ENCODE data around the gene JMJD1C. TPM values are rescaled to one million over a fixed set of nuclear protein-coding genes. Genes with fewer than 3 reads are reported as not detected.

Gene JMJD1C
- total RNA-seq, 1 experiment from 2014 or later: 139 TPM

DNA sequence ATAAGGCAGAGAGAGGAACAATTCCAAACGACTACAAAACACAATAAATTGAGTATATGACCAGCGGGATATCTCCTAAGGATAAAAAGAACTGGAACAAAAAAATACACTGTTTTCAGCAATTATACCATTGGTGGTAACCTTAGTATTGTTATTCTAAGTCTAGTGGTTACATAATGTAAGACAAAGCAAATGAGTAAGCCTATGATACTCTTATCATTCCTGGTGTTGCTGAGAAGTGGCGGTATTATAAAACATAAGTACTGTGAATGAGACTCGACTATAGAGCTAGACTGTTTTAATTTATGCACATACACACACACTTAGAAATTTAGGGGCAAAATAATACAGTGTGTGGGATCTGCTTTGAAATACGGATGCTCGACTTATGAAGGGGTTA is 225.0 kb downstream of the JMJD1C start:
- no peaks in the 10 kb centered on the region for H3K9me2 ChIP-seq (replicated peaks; ENCODE audit: low read length)
- H3K4me1 ChIP-seq (ENCODE audit: insufficient read depth, low read length): peaks cover 38% of the 10 kb centered on the region
- no peak overlapping the region for H3K27ac ChIP-seq (ENCODE audit: low read length)
- intact Hi-C loops (cut with micrococcal nuclease): no loop called here
- ATAC-seq: no peak
- peaks cover 7% of the 10 kb centered on the region; the same call in 1 of the 2 replicates for H3K36me3 ChIP-seq (ENCODE audit: low read depth, low read length)
- no TSS peak for BruUV-seq (replicated peaks)
- DNase-seq: no peak
- peaks cover 39% of the 10 kb centered on the region for H4K20me1 ChIP-seq (ENCODE audit: low read length)
- ChIA-PET CTCF (no interaction called here), POLR2A (ENCODE audit: unreplicated experiment) (interaction anchor here (0.7 kb wide), 1 partner anchor 28 kb away, joined by 3 read pairs; no protein-coding TSS in a partner anchor)
- H3K9me3 ChIP-seq (ENCODE audit: low read length): no peaks in the 10 kb centered on the region
- no peak overlapping the region for H3K4me2 ChIP-seq (ENCODE audit: low read length)
- H2AFZ ChIP-seq (ENCODE audit: low read length): no peak overlapping the region
- H3K4me3 ChIP-seq (ENCODE audit: low read length): no peak overlapping the region
- H3K9ac ChIP-seq (ENCODE audit: low read length): no peak overlapping the region
- TF ChIP-seq EZH2phosphoT487 (IDR thresholded peaks at IDR 0.05; ENCODE audit: borderline replicate concordance, low read length) (no peak), EZH2 (IDR thresholded peaks at IDR 0.05; ENCODE audit: low read length, unreplicated experiment) (no peak)
- TF ChIP-seq, protein P1, sequence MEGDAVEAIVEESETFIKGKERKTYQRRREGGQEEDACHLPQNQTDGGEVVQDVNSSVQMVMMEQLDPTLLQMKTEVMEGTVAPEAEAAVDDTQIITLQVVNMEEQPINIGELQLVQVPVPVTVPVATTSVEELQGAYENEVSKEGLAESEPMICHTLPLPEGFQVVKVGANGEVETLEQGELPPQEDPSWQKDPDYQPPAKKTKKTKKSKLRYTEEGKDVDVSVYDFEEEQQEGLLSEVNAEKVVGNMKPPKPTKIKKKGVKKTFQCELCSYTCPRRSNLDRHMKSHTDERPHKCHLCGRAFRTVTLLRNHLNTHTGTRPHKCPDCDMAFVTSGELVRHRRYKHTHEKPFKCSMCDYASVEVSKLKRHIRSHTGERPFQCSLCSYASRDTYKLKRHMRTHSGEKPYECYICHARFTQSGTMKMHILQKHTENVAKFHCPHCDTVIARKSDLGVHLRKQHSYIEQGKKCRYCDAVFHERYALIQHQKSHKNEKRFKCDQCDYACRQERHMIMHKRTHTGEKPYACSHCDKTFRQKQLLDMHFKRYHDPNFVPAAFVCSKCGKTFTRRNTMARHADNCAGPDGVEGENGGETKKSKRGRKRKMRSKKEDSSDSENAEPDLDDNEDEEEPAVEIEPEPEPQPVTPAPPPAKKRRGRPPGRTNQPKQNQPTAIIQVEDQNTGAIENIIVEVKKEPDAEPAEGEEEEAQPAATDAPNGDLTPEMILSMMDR (conservative IDR thresholded peaks at IDR 0.05; ENCODE audit: low read depth, low read length): no peak
- H3K27me3 ChIP-seq (ENCODE audit: low read length): no peaks in the 10 kb centered on the region
- peaks cover 94% of the 10 kb centered on the region for H3K79me2 ChIP-seq (ENCODE audit: low read length)
- H3F3A ChIP-seq (ENCODE audit: low read length, unreplicated experiment): peaks cover 7% of the 10 kb centered on the region

DNA sequence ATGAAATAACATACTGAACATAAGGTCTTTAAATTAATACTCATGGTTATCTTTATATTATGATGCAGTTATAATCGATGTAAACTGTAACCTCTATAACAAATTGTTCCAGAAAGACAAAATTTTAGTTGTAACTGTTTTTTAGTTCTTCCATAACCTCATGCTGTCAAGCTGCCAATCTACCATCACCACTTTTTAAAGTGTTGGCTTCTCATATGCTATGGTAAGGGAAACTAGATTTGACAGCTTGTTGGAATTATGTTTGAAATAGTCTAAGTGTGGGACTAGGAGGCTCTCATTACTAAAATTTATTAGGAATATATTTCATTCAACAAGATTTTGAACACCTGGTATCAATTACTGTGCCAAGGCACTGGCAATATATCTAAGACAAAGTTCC is 227.3 kb downstream of the JMJD1C start:
- Histone ChIP-seq H3K4me3 (ENCODE audit: low read length) (no peak overlapping the region), H2AFZ (ENCODE audit: low read length) (no peak overlapping the region), H3K9me2 (replicated peaks; ENCODE audit: low read length) (no peaks in the 10 kb centered on the region), H3K27me3 (ENCODE audit: low read length) (no peaks in the 10 kb centered on the region), H3F3A (ENCODE audit: low read length, unreplicated experiment) (peaks cover 7% of the 10 kb centered on the region), H3K36me3 (ENCODE audit: low read depth, low read length) (0 out of 2 replicates have a peak, but pooled peaks cover 5% of the 10 kb centered on the region), H3K9ac (ENCODE audit: low read length) (no peak overlapping the region), H3K79me2 (ENCODE audit: low read length) (peaks cover 93% of the 10 kb centered on the region), H3K9me3 (ENCODE audit: low read length) (no peaks in the 10 kb centered on the region), H3K4me1 (ENCODE audit: insufficient read depth, low read length) (peaks cover 49% of the 10 kb centered on the region), H4K20me1 (ENCODE audit: low read length) (peaks cover 24% of the 10 kb centered on the region), H3K27ac (ENCODE audit: low read length) (no peak overlapping the region), H3K4me2 (ENCODE audit: low read length) (no peak overlapping the region)
- ChIA-PET POLR2A (ENCODE audit: unreplicated experiment) (interaction anchor here (0.7 kb wide), 1 partner anchor 391 kb away, joined by 11 read pairs; no protein-coding TSS in a partner anchor), CTCF (no interaction called here)
- intact Hi-C loops (cut with micrococcal nuclease): no loop called here
- TF ChIP-seq, protein P1 (conservative IDR thresholded peaks at IDR 0.05; ENCODE audit: low read depth, low read length): no peak
- TF ChIP-seq EZH2phosphoT487 (IDR thresholded peaks at IDR 0.05; ENCODE audit: borderline replicate concordance, low read length) (no peak), EZH2 (IDR thresholded peaks at IDR 0.05; ENCODE audit: low read length, unreplicated experiment) (no peak)
- DNase-seq (no peak), ATAC-seq (no peak)
- BruUV-seq (replicated peaks): no TSS peak

DNA sequence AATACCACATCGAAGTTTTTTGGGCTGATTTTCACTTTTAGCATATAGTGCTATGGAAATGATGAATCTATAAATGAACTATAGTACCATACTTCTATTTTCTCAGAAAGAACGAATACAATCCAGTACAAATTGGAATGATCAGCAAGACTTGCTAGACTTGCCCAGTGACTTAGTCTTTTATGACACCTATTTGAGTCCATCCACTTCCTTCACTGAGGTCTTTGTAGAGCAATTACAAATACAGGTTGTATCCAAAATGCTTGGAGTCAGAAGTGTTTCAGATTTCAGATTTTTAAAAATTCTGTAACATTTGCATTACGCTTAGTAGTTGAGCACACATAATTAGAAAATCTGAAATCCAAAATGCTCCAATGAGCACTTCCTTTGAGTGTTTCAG is 228.4 kb downstream of the JMJD1C start:
- H3K36me3 ChIP-seq (ENCODE audit: low read depth, low read length): 0 out of 2 replicates have a peak, but pooled peaks cover 5% of the 10 kb centered on the region
- no peak overlapping the region for H2AFZ ChIP-seq (ENCODE audit: low read length)
- peak; percentile 21 for ATAC-seq
- H3K4me3 ChIP-seq (ENCODE audit: low read length): peak overlapping the region; percentile 1; the same call in 1 of the 2 replicates
- peak; percentile 93 for DNase-seq
- BruUV-seq (replicated peaks): no TSS peak
- H3K9ac ChIP-seq (ENCODE audit: low read length): peak overlapping the region; percentile 55
- peaks cover 30% of the 10 kb centered on the region for H4K20me1 ChIP-seq (ENCODE audit: low read length)
- H3K4me1 ChIP-seq (ENCODE audit: insufficient read depth, low read length): peaks cover 56% of the 10 kb centered on the region
- H3K4me2 ChIP-seq (ENCODE audit: low read length): peak overlapping the region; percentile 74
- CTCF ChIA-PET: no interaction called here
- no peak for TF ChIP-seq EZH2phosphoT487 (IDR thresholded peaks at IDR 0.05; ENCODE audit: borderline replicate concordance, low read length)
- TF ChIP-seq, protein P1 (conservative IDR thresholded peaks at IDR 0.05; ENCODE audit: low read depth, low read length): no peak
- no peak for TF ChIP-seq EZH2 (IDR thresholded peaks at IDR 0.05; ENCODE audit: low read length, unreplicated experiment)
- no peaks in the 10 kb centered on the region for H3K27me3 ChIP-seq (ENCODE audit: low read length)
- POLR2A ChIA-PET (ENCODE audit: unreplicated experiment): no interaction called here
- no peaks in the 10 kb centered on the region for H3K9me3 ChIP-seq (ENCODE audit: low read length)
- peaks cover 93% of the 10 kb centered on the region for H3K79me2 ChIP-seq (ENCODE audit: low read length)
- H3K27ac ChIP-seq (ENCODE audit: low read length): peak overlapping the region; percentile 86
- H3F3A ChIP-seq (ENCODE audit: low read length, unreplicated experiment): peaks cover 7% of the 10 kb centered on the region
- no peaks in the 10 kb centered on the region for H3K9me2 ChIP-seq (replicated peaks; ENCODE audit: low read length)
- intact Hi-C loops (cut with micrococcal nuclease): no loop called here

Data from PC-3 (cell line).